T-helper 1 cell treated with Interleukin-12 subunit alpha and Interleukin-12 subunit beta and Interleukin-4 antibody, amounts not matched to agents 30 μg/mL and 1 μg/mL, for 36 hours (primary cell): ENCODE measurements around the gene SCO2.

Source experiments
- H3K27ac Mint-ChIP-seq: one replicate; pipeline ENCODE4 v1.8.0; 2021; ENCODE audit warnings: mild to moderate bottlenecking, mixed read lengths
- H3K27me3 Mint-ChIP-seq: one replicate; pipeline ENCODE4 v1.8.0; 2021; ENCODE audit warnings: low read depth, mixed read lengths
- H3K36me3 Mint-ChIP-seq: one replicate; pipeline ENCODE4 v1.8.0; 2021; ENCODE audit warnings: low read depth, mixed read lengths
- H3K4me1 Mint-ChIP-seq: one replicate; pipeline ENCODE4 v1.8.0; 2021; ENCODE audit warnings: low read depth, mixed read lengths
- H3K4me3 Mint-ChIP-seq: one replicate; pipeline ENCODE4 v1.8.0; 2021; ENCODE audit warnings: mild to moderate bottlenecking, moderate library complexity, mixed read lengths
- H3K9me3 Mint-ChIP-seq: one replicate; pipeline ENCODE4 v1.8.0; 2021; ENCODE audit warnings: mixed read lengths

SCO2 gene

GRCh38 chr22:50507421-50507990 is 17.9 kb downstream of the SCO2 start, which contains the start of gene LMF2:
LMF2 (minus strand) TSS chr22:50507702; CDS start chr22:50507675, 27 bp downstream.
- Mint-ChIP-seq H3K4me3 (peak within 1 kb of the TSS; percentile 96), H3K36me3 (peaks cover 3% of the 10 kb centered on the region), H3K27me3 (no peaks in the 10 kb centered on the region), H3K27ac (peak within 1 kb of the TSS; percentile 96), H3K9me3 (no peaks in the 10 kb centered on the region), H3K4me1 (peaks cover 16% of the 10 kb centered on the region)

- H3K36me3 Mint-ChIP-seq = peaks cover 3% of the 10 kb centered on the region
- peak overlapping the region; percentile 91 for H3K27ac Mint-ChIP-seq
- H3K4me1 Mint-ChIP-seq = peaks cover 10% of the 10 kb centered on the region
- no peaks in the 10 kb centered on the region for H3K9me3 Mint-ChIP-seq
- H3K27me3 Mint-ChIP-seq = no peaks in the 10 kb centered on the region
- peak overlapping the region; percentile 96 for H3K4me3 Mint-ChIP-seq
Observed at GRCh38 chr22:50506611-50507420, 18.6 kb downstream of the SCO2 start.

- H3K27me3 Mint-ChIP-seq = no peaks in the 10 kb centered on the region
- H3K27ac Mint-ChIP-seq = no peak overlapping the region
- peaks cover 3% of the 10 kb centered on the region for H3K36me3 Mint-ChIP-seq
- H3K4me3 Mint-ChIP-seq = peak overlapping the region; percentile 96
- H3K9me3 Mint-ChIP-seq = no peaks in the 10 kb centered on the region
- H3K4me1 Mint-ChIP-seq = peaks cover 10% of the 10 kb centered on the region
Observed at GRCh38 chr22:50505776-50506610, 19.4 kb downstream of the SCO2 start.

- Mint-ChIP-seq H3K27me3 (no peaks in the 10 kb centered on the region), H3K4me3 (peak overlapping the region; percentile 28), H3K9me3 (no peaks in the 10 kb centered on the region), H3K4me1 (peaks cover 10% of the 10 kb centered on the region), H3K27ac (no peak overlapping the region), H3K36me3 (peaks cover 3% of the 10 kb centered on the region)
Observed at GRCh38 chr22:50505276-50505775, 20.1 kb downstream of the SCO2 start.

- peaks cover 9% of the 10 kb centered on the region for H3K4me1 Mint-ChIP-seq
- no peak overlapping the region for H3K27ac Mint-ChIP-seq
- H3K9me3 Mint-ChIP-seq = no peaks in the 10 kb centered on the region
- H3K27me3 Mint-ChIP-seq = no peaks in the 10 kb centered on the region
- H3K36me3 Mint-ChIP-seq = peaks cover 3% of the 10 kb centered on the region
- no peak overlapping the region for H3K4me3 Mint-ChIP-seq
Observed at GRCh38 chr22:50504369-50505211, 20.8 kb downstream of the SCO2 start.

GRCh38 chr22:50503475-50504145 is 21.8 kb downstream of the SCO2 start:
- Mint-ChIP-seq H3K4me1 (peaks cover 2% of the 10 kb centered on the region), H3K27ac (no peak overlapping the region), H3K4me3 (no peak overlapping the region), H3K9me3 (no peaks in the 10 kb centered on the region), H3K27me3 (no peaks in the 10 kb centered on the region), H3K36me3 (peaks cover 3% of the 10 kb centered on the region)

GRCh38 chr22:50502628-50503474 is 22.5 kb downstream of the SCO2 start:
- no peak overlapping the region for H3K4me3 Mint-ChIP-seq
- peaks cover 6% of the 10 kb centered on the region for H3K4me1 Mint-ChIP-seq
- H3K9me3 Mint-ChIP-seq = no peaks in the 10 kb centered on the region
- H3K27ac Mint-ChIP-seq = no peak overlapping the region
- H3K27me3 Mint-ChIP-seq = peaks cover 2% of the 10 kb centered on the region
- H3K36me3 Mint-ChIP-seq = peaks cover 3% of the 10 kb centered on the region

GRCh38 chr22:50502096-50502495 is 23.3 kb downstream of the SCO2 start:
- Mint-ChIP-seq H3K4me3 (no peak overlapping the region), H3K36me3 (no peaks in the 10 kb centered on the region), H3K9me3 (no peaks in the 10 kb centered on the region), H3K27ac (no peak overlapping the region), H3K4me1 (peaks cover 6% of the 10 kb centered on the region), H3K27me3 (peaks cover 4% of the 10 kb centered on the region)

GRCh38 chr22:50500452-50500851 is 24.9 kb downstream of the SCO2 start:
- H3K9me3 Mint-ChIP-seq = no peaks in the 10 kb centered on the region
- no peak overlapping the region for H3K4me3 Mint-ChIP-seq
- no peak overlapping the region for H3K27ac Mint-ChIP-seq
- H3K4me1 Mint-ChIP-seq = peaks cover 6% of the 10 kb centered on the region
- H3K27me3 Mint-ChIP-seq = peaks cover 4% of the 10 kb centered on the region
- no peaks in the 10 kb centered on the region for H3K36me3 Mint-ChIP-seq

GRCh38 chr22:50498322-50498890 is 27.0 kb downstream of the SCO2 start:
- Mint-ChIP-seq H3K4me3 (no peak overlapping the region), H3K27me3 (peaks cover 4% of the 10 kb centered on the region), H3K27ac (no peak overlapping the region), H3K36me3 (no peaks in the 10 kb centered on the region), H3K4me1 (peaks cover 6% of the 10 kb centered on the region), H3K9me3 (no peaks in the 10 kb centered on the region)

- no peaks in the 10 kb centered on the region for H3K9me3 Mint-ChIP-seq
- peaks cover 4% of the 10 kb centered on the region for H3K27me3 Mint-ChIP-seq
- H3K27ac Mint-ChIP-seq = no peak overlapping the region
- no peaks in the 10 kb centered on the region for H3K36me3 Mint-ChIP-seq
- no peak overlapping the region for H3K4me3 Mint-ChIP-seq
- H3K4me1 Mint-ChIP-seq = peaks cover 6% of the 10 kb centered on the region
Observed at GRCh38 chr22:50497093-50497492, 28.3 kb downstream of the SCO2 start.

- H3K4me1 Mint-ChIP-seq = peaks cover 7% of the 10 kb centered on the region
- no peaks in the 10 kb centered on the region for H3K36me3 Mint-ChIP-seq
- H3K4me3 Mint-ChIP-seq = peak overlapping the region; percentile 34
- H3K27ac Mint-ChIP-seq = peak overlapping the region; percentile 45
- no peaks in the 10 kb centered on the region for H3K27me3 Mint-ChIP-seq
- H3K9me3 Mint-ChIP-seq = no peaks in the 10 kb centered on the region
Observed at GRCh38 chr22:50490531-50491308, 34.7 kb downstream of the SCO2 start.
